GM04504 (cell line): ENCODE results near the gene BORA.
"Not testable (repeated sequence)": the region's sequence is repeated elsewhere in the genome, so short reads cannot be mapped to it uniquely, and the experiment has no call there.

Experiments used
- DNase-seq: peaks from one replicate; pipeline ENCODE4 v3.0.0-alpha.2; 2012; ENCODE audit warnings: low read depth

Gene BORA

DNA sequence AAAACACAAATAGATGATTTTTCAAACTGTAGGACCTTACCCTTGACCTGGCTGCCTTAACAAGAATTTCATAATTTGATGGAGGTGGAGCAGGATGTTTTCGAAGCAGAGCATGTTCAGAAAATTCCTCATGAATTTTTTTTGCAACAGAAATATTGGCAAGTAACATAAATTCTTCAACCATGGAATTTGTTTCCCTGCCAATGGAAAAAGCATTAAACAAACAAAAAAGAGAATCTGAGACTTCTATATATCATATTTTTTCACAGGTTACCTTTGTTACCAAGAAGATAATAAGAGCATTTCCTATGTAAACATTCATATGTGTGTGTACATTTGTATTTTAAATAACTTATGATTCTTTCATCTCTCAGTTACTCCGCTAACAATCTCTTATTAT, 35.7 kb downstream of the BORA start:
- DNase-seq = no peak

GRCh38 chr13:72774019-72774418, 46.3 kb downstream of the BORA start:
- DNase-seq = no peak

DNA sequence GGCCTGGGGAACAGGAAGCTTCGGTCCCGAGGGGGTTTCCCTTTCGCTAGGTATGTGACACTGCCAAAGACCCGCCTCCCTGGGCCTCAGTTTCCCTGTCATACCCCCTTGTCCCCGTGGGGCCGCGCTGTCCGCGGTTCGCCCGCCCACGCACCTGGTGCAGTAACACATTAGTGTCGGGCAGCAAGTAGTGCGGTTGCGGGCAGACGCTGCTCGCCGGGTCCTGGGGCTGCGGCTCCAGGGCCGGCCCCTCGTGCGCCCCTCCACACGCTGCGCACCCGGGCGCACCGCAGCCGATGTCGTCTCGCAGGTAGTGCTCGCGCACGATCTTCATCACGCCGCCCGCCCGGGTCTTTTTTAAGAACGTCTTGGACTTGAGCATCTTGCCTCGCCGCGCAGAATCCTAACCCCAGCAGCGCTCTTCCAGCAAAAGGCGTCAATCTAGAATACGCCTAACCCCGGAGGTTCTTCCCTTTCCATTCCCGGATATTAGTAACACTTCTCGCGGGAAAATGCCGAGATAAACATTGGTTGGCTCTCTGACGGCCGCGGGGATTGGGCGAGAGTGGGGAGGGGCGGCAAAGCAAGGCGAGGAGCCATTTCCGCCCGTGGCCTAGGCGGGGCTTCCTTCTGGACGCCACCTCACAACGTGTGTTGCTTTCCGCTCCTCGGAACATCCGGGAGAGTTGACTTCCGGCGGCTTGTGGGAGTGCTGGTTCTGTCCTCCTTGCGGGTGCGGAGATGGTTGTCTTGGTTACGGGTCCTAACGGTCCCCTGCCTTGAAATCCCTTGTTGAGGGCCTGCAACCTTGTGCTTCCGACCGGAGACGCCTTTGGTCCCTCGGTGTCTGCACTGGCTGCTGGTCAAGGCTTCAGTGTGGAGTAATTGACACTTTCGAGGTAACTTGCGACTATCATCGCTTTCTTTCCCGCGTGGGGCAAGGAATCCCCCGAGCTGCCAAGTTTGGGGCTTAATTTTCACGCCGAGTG, 54.0 kb downstream of the BORA start, which contains the start of the genes DIS3 and PIBF1:
TSS of gene DIS3 (minus strand) at position 450 of the 989 bp plus-strand sequence. CDS start at position 382, 68 bp downstream.
TSS of gene PIBF1 (plus strand) at position 683 of the 989 bp plus-strand sequence. CDS start 1,337 bp downstream, outside the sequence.
- peak; percentile 97 for DNase-seq

DNA sequence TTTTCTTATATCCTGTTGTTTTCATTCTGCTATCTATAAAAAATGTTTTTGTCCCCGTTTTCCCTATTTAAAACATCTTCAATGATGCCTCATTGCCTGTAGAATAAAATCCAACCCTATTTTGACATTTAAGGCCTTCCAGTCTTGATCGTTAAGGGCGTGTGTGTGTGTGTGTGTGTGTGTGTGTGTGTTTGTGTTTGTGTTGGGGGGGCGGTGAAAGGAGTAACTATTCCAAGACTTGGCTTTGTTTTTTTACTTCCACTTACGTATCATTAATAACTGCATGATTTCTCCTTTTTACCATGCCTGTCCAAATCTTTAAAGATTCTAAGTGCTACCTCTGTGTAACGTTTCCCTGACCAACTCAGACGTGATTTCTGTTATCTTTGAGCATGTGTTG, 55.0 kb downstream of the BORA start:
- DNase-seq = peak; percentile 1

DNA sequence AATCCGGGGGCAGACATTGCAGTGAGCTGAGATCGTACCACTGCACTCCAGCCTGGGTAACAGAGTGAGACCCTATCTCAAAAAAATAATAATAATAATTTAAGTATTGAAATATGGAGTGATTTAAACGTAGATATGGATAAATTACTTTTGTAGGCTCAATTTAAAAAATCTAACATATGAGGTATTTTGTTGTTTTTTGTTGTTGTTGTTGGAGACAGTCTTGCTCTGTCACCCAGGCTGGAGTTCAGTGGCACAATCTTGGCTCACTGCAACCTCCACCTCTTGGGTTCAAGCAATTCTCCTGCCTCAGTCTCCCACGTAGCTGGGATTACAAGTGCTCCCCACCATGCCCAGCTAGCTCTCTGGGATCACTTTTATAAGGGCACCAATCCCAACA, 57.0 kb downstream of the BORA start:
- not testable (repeated sequence) for DNase-seq

DNA sequence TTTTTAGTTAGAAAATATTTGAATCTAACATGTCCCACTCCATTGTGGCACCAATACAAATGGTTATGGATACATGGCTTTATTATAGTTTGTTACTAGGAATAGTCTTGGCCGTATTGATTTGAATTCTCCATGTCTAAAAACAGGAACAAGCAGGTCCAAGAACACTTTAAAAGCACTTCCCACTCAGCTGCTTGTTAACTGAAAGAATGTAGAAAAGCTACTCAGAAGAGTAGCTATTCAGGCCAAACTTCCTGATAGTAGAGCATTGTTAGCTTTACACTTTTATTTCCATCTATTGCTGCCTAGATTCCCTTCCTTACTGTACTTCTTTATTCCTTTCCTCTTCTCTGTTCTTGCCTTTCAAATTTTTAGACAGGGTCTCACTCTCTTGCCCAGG, 61.1 kb downstream of the BORA start:
- DNase-seq = no peak

DNA sequence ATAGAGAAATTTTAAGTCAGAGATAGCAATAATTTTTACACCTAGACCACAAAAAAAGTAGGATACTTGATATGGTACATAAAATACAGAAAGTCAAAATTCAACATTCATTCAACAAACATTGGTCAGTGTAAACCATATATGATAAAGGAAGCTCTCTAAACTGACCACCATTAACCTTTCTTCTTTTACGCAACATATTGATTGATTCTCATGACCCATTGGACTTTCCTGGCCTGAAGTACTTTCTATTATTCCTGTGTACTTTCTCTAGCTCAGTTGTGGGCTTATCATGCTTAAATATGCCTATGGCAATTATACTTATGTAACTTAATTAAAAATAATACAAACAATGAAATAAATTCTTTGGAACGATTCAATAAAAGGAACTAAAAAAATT, 64.9 kb downstream of the BORA start:
- DNase-seq = no peak

DNA sequence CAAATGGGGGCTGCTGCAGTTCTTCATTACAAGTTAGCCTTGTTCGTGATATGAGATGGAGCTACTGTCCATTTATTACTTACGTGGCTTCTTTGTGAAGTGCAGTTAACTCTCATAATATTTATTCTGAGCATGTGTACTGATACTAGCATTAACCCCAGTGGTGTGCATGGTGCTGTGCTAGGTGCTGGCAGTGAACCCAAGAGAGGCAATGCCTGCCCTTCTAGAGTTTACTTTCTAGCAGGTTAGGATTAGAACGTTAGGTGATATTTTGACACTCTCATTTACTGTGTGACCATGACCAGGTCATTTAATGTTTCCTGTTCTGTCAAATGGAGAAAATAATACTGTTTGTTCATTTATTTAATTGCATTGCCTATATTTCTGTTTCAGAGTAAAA, 71.1 kb downstream of the BORA start:
- no peak for DNase-seq

GRCh38 chr13:72804301-72804700, 76.6 kb downstream of the BORA start:
- no peak for DNase-seq
